HEK293 (cell line): ENCODE results near the gene C22orf42.

Experiments used
- CTCF ChIA-PET: fragments of 350-600 bp; formaldehyde crosslinking; extraction: SDS; loops from one replicate; lab custom pipeline; 2021; ENCODE audit warnings: antibody characterized with exemption; lab: Yijun Ruan, JAX
- POLR2A ChIA-PET: fragments of 300-600 bp; formaldehyde crosslinking; extraction: SDS; loops from one replicate; lab custom pipeline; 2020; ENCODE audit warnings: antibody characterized with exemption, inconsistent platforms; lab: Yijun Ruan, JAX
- H3K27ac ChIP-seq: fragments of 200-500 bp; sonication (Bioruptor generic); 2 replicates; pipeline ENCODE4 v1.5.1; 2014; ENCODE audit warnings: low read depth, low read length, control low read depth, inconsistent platforms; ENCODE audit errors: extremely low read depth
- H3K36me3 ChIP-seq, 2 experiments: fragments of 200-500 bp in 1 of 2; sonication (Bioruptor generic) in 1 of 2; 1 replicate in 1 of 2; 2 replicates in 1 of 2; pipeline ENCODE4 v1.5.1; 2014 to 2017; ENCODE audit warnings: inconsistent platforms in 2 of 2, low read length in 2 of 2; ENCODE audit not compliant: control insufficient read depth in 2 of 2, insufficient read depth in 1 of 2
- H3K4me1 ChIP-seq: fragments of 200-500 bp; sonication (Bioruptor generic); 2 replicates; pipeline ENCODE4 v1.5.1; 2014; ENCODE audit warnings: mild to moderate bottlenecking, low read length, inconsistent platforms; ENCODE audit not compliant: control insufficient read depth, insufficient read depth
- H3K4me3 ChIP-seq: 2 replicates; pipeline ENCODE4 v1.5.1; 2011; ENCODE audit warnings: low read depth, mild to moderate bottlenecking, control low read depth, low read length, moderate library complexity
- H3K9me3 ChIP-seq: fragments of 200-500 bp; sonication (Bioruptor generic); 2 replicates; pipeline ENCODE4 v1.5.1; 2014; ENCODE audit warnings: low read depth, low read length, inconsistent platforms; ENCODE audit not compliant: control insufficient read depth, insufficient read depth
- ATF2 ChIP-seq: fragments of 450-650 bp; formaldehyde crosslinking; IDR thresholded peaks from 2 replicates; pipeline ENCODE4 v1.5.1; 2016; ENCODE audit warnings: missing biosample characterization, missing genetic modification characterization, low read depth
- HOXD13 ChIP-seq: sonication (generic); formaldehyde crosslinking; IDR thresholded peaks from 2 replicates; pipeline ENCODE4 v1.8.0; 2022; ENCODE audit warnings: missing genetic modification reagents, borderline replicate concordance
- IKZF3 ChIP-seq: fragments of 450-650 bp; IDR thresholded peaks from 2 replicates; pipeline ENCODE4 v1.5.0; 2018; ENCODE audit warnings: missing biosample characterization, mild to moderate bottlenecking, missing genetic modification characterization, moderate library complexity
- KLF10 ChIP-seq: fragments of 450-650 bp; IDR thresholded peaks from 2 replicates; pipeline ENCODE4 v1.5.1; 2018; ENCODE audit warnings: missing biosample characterization, mild to moderate bottlenecking, missing genetic modification characterization
- OSR2 ChIP-seq: fragments of 450-650 bp; formaldehyde crosslinking; IDR thresholded peaks from 2 replicates; pipeline ENCODE4 v1.5.1; 2016; ENCODE audit warnings: missing biosample characterization, missing genetic modification characterization
- TSHZ1 ChIP-seq: fragments of 450-650 bp; formaldehyde crosslinking; IDR thresholded peaks from 2 replicates; pipeline ENCODE4 v1.5.1; 2016; ENCODE audit warnings: missing biosample characterization, missing genetic modification characterization, borderline replicate concordance
- YY1 ChIP-seq: fragments of 450-650 bp; formaldehyde crosslinking; IDR thresholded peaks from 2 replicates; pipeline ENCODE4 v1.5.1; 2018; ENCODE audit warnings: missing biosample characterization, missing genetic modification characterization
- ZBTB21 ChIP-seq: fragments of 450-650 bp; formaldehyde crosslinking; IDR thresholded peaks from 2 replicates; pipeline ENCODE4 v1.5.1; 2017; ENCODE audit warnings: missing biosample characterization, missing genetic modification characterization
- ZBTB26 ChIP-seq: fragments of 450-650 bp; formaldehyde crosslinking; optimal IDR thresholded peaks from 2 replicates; pipeline ENCODE3; 2016; ENCODE audit warnings: missing biosample characterization, mild to moderate bottlenecking, missing genetic modification characterization
- ZFP41 ChIP-seq: fragments of 450-650 bp; formaldehyde crosslinking; IDR thresholded peaks from 2 replicates; pipeline ENCODE4 v1.5.1; 2016; ENCODE audit warnings: missing biosample characterization, missing genetic modification characterization, borderline replicate concordance
- ZNF223 ChIP-seq: fragments of 450-650 bp; formaldehyde crosslinking; IDR thresholded peaks from 2 replicates; pipeline ENCODE4 v1.5.1; 2016; ENCODE audit warnings: missing biosample characterization, missing genetic modification characterization
- ZNF26 ChIP-seq: fragments of 450-650 bp; formaldehyde crosslinking; IDR thresholded peaks from 2 replicates; pipeline ENCODE4 v1.5.1; 2016; ENCODE audit warnings: missing biosample characterization, missing genetic modification characterization
- ZNF292 ChIP-seq: fragments of 450-650 bp; formaldehyde crosslinking; IDR thresholded peaks from 2 replicates; pipeline ENCODE4 v1.5.1; 2016; ENCODE audit warnings: low read depth, missing biosample characterization, missing genetic modification characterization, borderline replicate concordance
- ZNF362 ChIP-seq: fragments of 450-650 bp; formaldehyde crosslinking; IDR thresholded peaks from 2 replicates; pipeline ENCODE4 v1.5.1; 2016; ENCODE audit warnings: missing biosample characterization, missing genetic modification characterization
- ZNF366 ChIP-seq: fragments of 450-650 bp; formaldehyde crosslinking; conservative IDR thresholded peaks from 2 replicates; pipeline ENCODE4 v1.5.1; 2016; ENCODE audit warnings: missing biosample characterization, missing genetic modification characterization
- ZNF391 ChIP-seq: fragments of 450-650 bp; formaldehyde crosslinking; IDR thresholded peaks from 2 replicates; pipeline ENCODE4 v1.5.1; 2016; ENCODE audit warnings: low read depth, missing biosample characterization, missing genetic modification characterization, borderline replicate concordance
- ZNF398 ChIP-seq: fragments of 450-650 bp; formaldehyde crosslinking; IDR thresholded peaks from 2 replicates; pipeline ENCODE4 v1.5.1; 2017; ENCODE audit warnings: missing biosample characterization, missing genetic modification characterization
- ZNF571 ChIP-seq: fragments of 450-650 bp; formaldehyde crosslinking; IDR thresholded peaks from 2 replicates; pipeline ENCODE4 v1.5.0; 2017; ENCODE audit warnings: missing biosample characterization, missing genetic modification characterization
- ZNF626 ChIP-seq: fragments of 450-650 bp; sonication (Bioruptor Pico); formaldehyde crosslinking; IDR thresholded peaks from 2 replicates; pipeline ENCODE4 v1.5.1; 2018; ENCODE audit warnings: missing biosample characterization, missing genetic modification characterization, inconsistent platforms
- ZNF660 ChIP-seq: fragments of 450-650 bp; IDR thresholded peaks from 2 replicates; pipeline ENCODE4 v1.5.1; 2018; ENCODE audit warnings: missing biosample characterization, mild to moderate bottlenecking, missing genetic modification characterization
- ZNF701 ChIP-seq: fragments of 450-650 bp; formaldehyde crosslinking; IDR thresholded peaks from 2 replicates; pipeline ENCODE4 v1.5.1; 2016; ENCODE audit warnings: missing biosample characterization, missing genetic modification characterization
- ZNF704 ChIP-seq: fragments of 450-650 bp; formaldehyde crosslinking; IDR thresholded peaks from 2 replicates; pipeline ENCODE4 v1.5.1; 2016; ENCODE audit warnings: missing biosample characterization, missing genetic modification characterization
- ZNF777 ChIP-seq: fragments of 450-650 bp; formaldehyde crosslinking; IDR thresholded peaks from 2 replicates; pipeline ENCODE4 v1.5.1; 2017; ENCODE audit warnings: missing biosample characterization, missing genetic modification characterization, borderline replicate concordance
- ZSCAN16 ChIP-seq: fragments of 450-650 bp; formaldehyde crosslinking; IDR thresholded peaks from 2 replicates; pipeline ENCODE4 v1.5.1; 2016; ENCODE audit warnings: missing biosample characterization, missing genetic modification characterization

The C22orf42 gene

GRCh38 chr22:32119568-32120235 lies 39.4 kb downstream of the C22orf42 start:
- POLR2A ChIA-PET, result no interaction called here
- TF ChIP-seq ATF2 (no peak), ZNF704 (tag by site-specific recombination) (no peak), ZBTB26 (tag by site-specific recombination) (no peak), ZNF701 (tag by site-specific recombination) (no peak), ZNF362 (tag by site-specific recombination) (no peak), ZBTB21 (tag by site-specific recombination) (no peak), ZNF366 (tag by site-specific recombination) (no peak), ZNF292 (tag by site-specific recombination) (no peak), ZNF777 (tag by site-specific recombination) (no peak), ZNF571 (no peak), ZNF26 (tag by site-specific recombination) (no peak), ZNF391 (tag by site-specific recombination) (no peak), ZSCAN16 (no peak), ZFP41 (tag by site-specific recombination) (no peak), OSR2 (no peak), ZNF626 (tag by site-specific recombination) (no peak), ZNF660 (tag by site-specific recombination) (no peak), IKZF3 (tag by site-specific recombination) (no peak), ZNF223 (no peak)
- TF ChIP-seq, all 188 proteins: peak for 0
- H3K27ac ChIP-seq, result no peak overlapping the region
- CTCF ChIA-PET, result interaction anchor here (0.6 to 0.7 kb wide), 2 partner anchors 219 to 408 kb away, joined by 3 read pairs; no protein-coding TSS in a partner anchor
- no peaks in the 10 kb centered on the region for H3K36me3 ChIP-seq
- H3K4me1 ChIP-seq, result no peaks in the 10 kb centered on the region
- no peak overlapping the region for H3K4me3 ChIP-seq
- H3K9me3 ChIP-seq, result no peaks in the 10 kb centered on the region

- no peaks in the 10 kb centered on the region for H3K36me3 ChIP-seq
- ChIA-PET POLR2A (no interaction called here), CTCF (interaction anchor here (0.7 kb wide), 1 partner anchor 25 kb away, joined by 3 read pairs; no protein-coding TSS in a partner anchor)
- H3K27ac ChIP-seq, result no peak overlapping the region
- no peaks in the 10 kb centered on the region for H3K4me1 ChIP-seq
- no peaks in the 10 kb centered on the region for H3K9me3 ChIP-seq
- no peak overlapping the region for H3K4me3 ChIP-seq
- no peak for TF ChIP-seq TSHZ1
- TF ChIP-seq YY1 (tag by site-specific recombination), result no peak
- TF ChIP-seq HOXD13, result no peak
- no peak for TF ChIP-seq ZNF398 (tag by site-specific recombination)
- TF ChIP-seq KLF10 (tag by site-specific recombination), result no peak
These were observed 46.7 kb downstream of the C22orf42 start for GRCh38 chr22:32112380-32112779.
